ENCODE results near the gene ROBO2.

DNA sequence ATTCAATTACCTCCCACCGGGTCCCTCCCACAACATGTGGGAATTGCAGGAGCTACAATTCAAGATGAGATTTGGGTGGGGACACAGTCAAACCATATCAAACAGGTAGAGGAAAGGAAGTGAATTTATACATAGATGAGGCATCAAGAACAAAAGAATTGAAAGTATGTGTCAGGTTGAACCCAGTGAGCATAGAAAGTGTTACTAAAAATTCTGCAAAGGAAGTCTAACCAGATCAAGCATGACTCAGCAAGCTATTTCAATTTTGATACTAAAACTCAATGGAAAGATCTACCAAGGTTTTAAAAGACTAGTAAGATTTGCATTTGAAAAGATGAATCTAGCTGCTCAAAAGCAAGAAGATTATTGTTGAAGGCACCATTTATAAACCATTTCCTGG, 323.0 kb downstream of the ROBO2 start:
- no peak for TF ChIP-seq CTCF (IDR thresholded peaks at IDR 0.05)
- no peak for TF ChIP-seq POLR2A (IDR thresholded peaks at IDR 0.05)

Data from heart left ventricle (tissue), 13 donors.